Kidney (tissue), 14 donors: ENCODE data around the gene DOK6. TPM values are rescaled to one million over a fixed set of nuclear protein-coding genes. Genes with fewer than 3 reads are reported as not detected.
A peak's percentile ranks its signal among the peaks of the same experiment; 100 is the strongest.

Experiments used
- DNase-seq, 5 donors: peaks; one replicate each; pipeline ENCODE4 v3.0.0-alpha.2; 2013 to 2020
- FAIRE-seq: peaks from 2 replicates; lab custom pipeline; 2012; peaks lifted over from hg19 to GRCh38; lab: Jason Lieb, UNC
- H3K27ac ChIP-seq, 2 donors: one replicate each; pipeline ENCODE4 v1.7.0; 2013; ENCODE audit warnings: low read depth in 2 of 2, low read length in 2 of 2, inconsistent platforms in 1 of 2
- H3K27me3 ChIP-seq: one replicate; pipeline ENCODE4 v1.7.1; 2013; ENCODE audit warnings: low read length, inconsistent platforms; ENCODE audit not compliant: control insufficient read depth, insufficient read depth
- H3K36me3 ChIP-seq, 3 donors: one replicate each; pipeline versions ENCODE4 v1.7.0 to v1.7.1; 2013; ENCODE audit warnings: low read length in 3 of 3, control low read depth in 1 of 3, inconsistent platforms in 1 of 3; ENCODE audit not compliant: insufficient read depth in 3 of 3, control insufficient read depth in 2 of 3
- H3K4me1 ChIP-seq, 3 donors: one replicate each; pipeline versions ENCODE4 v1.7.0 to v1.7.1; 2013; ENCODE audit warnings: low read length in 3 of 3, inconsistent platforms in 1 of 3, low read depth in 1 of 3; ENCODE audit not compliant: control insufficient read depth in 2 of 3, insufficient read depth in 2 of 3
- H3K4me3 ChIP-seq, 3 donors: one replicate each; pipeline versions ENCODE4 v1.7.0 to v1.8.1; 2013; ENCODE audit warnings: low read length in 3 of 3, control low read depth in 1 of 3, inconsistent platforms in 1 of 3
- H3K9ac ChIP-seq, 3 donors: one replicate each; pipeline versions ENCODE4 v1.7.0 to v1.7.1; 2013; ENCODE audit warnings: low read length in 3 of 3, control low read depth in 1 of 3, inconsistent platforms in 1 of 3
- H3K9me3 ChIP-seq, 3 donors: one replicate each; pipeline versions ENCODE4 v1.7.0 to v1.7.1; 2013; ENCODE audit warnings: low read length in 3 of 3, control low read depth in 1 of 3, inconsistent platforms in 1 of 3; ENCODE audit not compliant: control insufficient read depth in 2 of 3, insufficient read depth in 1 of 3
- intact Hi-C: fragments of 100-400 bp; cut with DNase I; formaldehyde crosslinking; loops from one replicate; pipeline ENCODE4 v1.11.1; 2022
- polyA plus RNA-seq: library from polyadenylated mRNA; stranded (reverse); fragments of 350-450 nt; fragmentation: Illumina TruSeq; extraction: RNeasy Lipid Tissue Mini Kit (QIAGEN cat#74804); gene quantifications from one replicate; pipeline ENCODE4 v1.2.3, GENCODE V29; 2014; ENCODE audit warnings: low read depth, low replicate concordance; ENCODE audit not compliant: insufficient read depth
- total RNA-seq: library from RNA; stranded (reverse); fragmentation: NEBNext Ultra II Directional; extraction: Animal tissue kit (Norgen Biotek cat#: 25700); gene quantifications from one replicate; pipeline ENCODE4 v1.2.1, GENCODE V29; 2021
- TF ChIP-seq, protein P1 (sequence below): IDR thresholded peaks from 3 replicates; pipeline ENCODE4 v1.5.1; 2012; ENCODE audit warnings: mild to moderate bottlenecking, moderate library complexity, borderline replicate concordance; ENCODE audit not compliant: insufficient read depth; ENCODE audit errors: extremely low read depth
- donor health status: control.
- donor health status: control.
- donor health status: control.
- donor health status: control.
- donor health status: control.
- donor health status: DM: yes; HTN: yes; CAD: no.
- donor health status: Normal renal cell carcinoma (clear cell type).

The DOK6 gene
- total and polyA plus RNA-seq, 2 donors from 2014 or later = 3.8 to 4.6 TPM

DNA sequence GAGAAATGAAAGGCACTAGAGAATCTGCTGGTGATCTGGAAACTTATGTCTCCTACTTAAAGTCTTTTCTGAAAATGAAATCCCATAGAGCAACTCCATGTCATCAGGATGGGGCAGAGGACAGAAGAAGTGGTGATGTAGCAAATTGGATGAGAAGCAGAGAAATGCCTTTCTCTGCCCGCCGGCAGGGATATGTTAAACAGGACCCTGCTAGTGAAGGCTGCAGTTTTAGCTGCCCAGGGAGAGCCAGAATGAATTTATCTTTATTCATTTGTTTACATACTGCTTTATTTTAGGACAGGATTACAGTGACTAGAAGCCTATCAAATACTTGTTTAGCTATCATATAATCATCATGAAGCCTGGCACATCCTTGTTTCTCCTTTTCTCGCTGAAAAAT lies 247.0 kb downstream of the DOK6 start:
- DNase-seq = no peak
- no peaks in the 10 kb centered on the region for H3K9me3 ChIP-seq
- no peaks in the 10 kb centered on the region for H3K36me3 ChIP-seq
- no peaks in the 10 kb centered on the region for H3K27me3 ChIP-seq
- TF ChIP-seq, protein P1, sequence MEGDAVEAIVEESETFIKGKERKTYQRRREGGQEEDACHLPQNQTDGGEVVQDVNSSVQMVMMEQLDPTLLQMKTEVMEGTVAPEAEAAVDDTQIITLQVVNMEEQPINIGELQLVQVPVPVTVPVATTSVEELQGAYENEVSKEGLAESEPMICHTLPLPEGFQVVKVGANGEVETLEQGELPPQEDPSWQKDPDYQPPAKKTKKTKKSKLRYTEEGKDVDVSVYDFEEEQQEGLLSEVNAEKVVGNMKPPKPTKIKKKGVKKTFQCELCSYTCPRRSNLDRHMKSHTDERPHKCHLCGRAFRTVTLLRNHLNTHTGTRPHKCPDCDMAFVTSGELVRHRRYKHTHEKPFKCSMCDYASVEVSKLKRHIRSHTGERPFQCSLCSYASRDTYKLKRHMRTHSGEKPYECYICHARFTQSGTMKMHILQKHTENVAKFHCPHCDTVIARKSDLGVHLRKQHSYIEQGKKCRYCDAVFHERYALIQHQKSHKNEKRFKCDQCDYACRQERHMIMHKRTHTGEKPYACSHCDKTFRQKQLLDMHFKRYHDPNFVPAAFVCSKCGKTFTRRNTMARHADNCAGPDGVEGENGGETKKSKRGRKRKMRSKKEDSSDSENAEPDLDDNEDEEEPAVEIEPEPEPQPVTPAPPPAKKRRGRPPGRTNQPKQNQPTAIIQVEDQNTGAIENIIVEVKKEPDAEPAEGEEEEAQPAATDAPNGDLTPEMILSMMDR = no peak
- intact Hi-C loops = no loop called here
- H3K4me3 ChIP-seq = no peak overlapping the region
- no peak overlapping the region for H3K9ac ChIP-seq
- H3K4me1 ChIP-seq = no peaks in the 10 kb centered on the region
- no peak for FAIRE-seq
- H3K27ac ChIP-seq = no peak overlapping the region

DNA sequence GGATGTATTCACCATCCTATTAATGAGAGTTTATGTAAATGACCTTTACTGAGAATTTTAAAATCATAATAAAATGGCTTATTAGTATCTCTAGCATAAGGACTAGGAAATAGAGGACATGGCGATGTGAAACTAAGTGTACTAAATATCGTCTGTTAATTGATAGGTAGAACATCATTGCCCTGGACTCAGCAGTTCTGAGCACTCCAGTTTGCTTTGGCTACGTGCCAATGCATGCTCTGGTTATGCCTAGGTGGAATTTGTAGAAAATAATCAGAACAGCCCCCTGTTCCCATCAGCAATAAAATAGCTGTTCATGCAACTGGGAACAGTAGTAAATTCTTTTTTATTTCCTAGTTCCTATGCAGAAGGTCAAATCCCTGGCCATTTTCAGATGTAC lies 247.8 kb downstream of the DOK6 start:
- no peak for FAIRE-seq

DNA sequence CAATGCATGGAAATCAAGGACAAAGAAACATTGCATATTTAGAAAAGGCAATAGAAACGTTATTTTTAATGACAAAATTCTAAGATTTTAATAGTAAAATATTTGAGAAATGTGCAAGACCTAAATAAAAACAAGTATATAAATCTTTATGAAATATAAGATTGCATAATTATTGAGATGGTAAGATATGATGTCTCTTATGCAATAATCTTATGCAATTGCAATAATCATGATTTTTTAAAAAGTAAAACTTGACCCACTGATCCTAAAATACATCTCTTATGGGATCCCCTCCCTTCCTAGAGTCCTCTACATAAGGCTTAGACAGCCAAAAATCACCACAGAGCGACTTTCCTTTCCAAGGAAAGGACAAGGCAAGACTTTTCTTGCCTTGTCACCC lies 249.0 kb downstream of the DOK6 start:
- FAIRE-seq (no peak), DNase-seq (no peak)
- intact Hi-C loops = no loop called here
- Histone ChIP-seq H3K9ac (no peak overlapping the region), H3K9me3 (no peaks in the 10 kb centered on the region), H3K27me3 (no peaks in the 10 kb centered on the region), H3K36me3 (no peaks in the 10 kb centered on the region), H3K4me1 (no peaks in the 10 kb centered on the region), H3K4me3 (no peak overlapping the region), H3K27ac (no peak overlapping the region)
- TF ChIP-seq, protein P1 = no peak

More for the DNA sequence above, 247.8 kb downstream of the DOK6 start:
- H3K27me3 ChIP-seq = no peaks in the 10 kb centered on the region
- no peak overlapping the region for H3K9ac ChIP-seq
- no peaks in the 10 kb centered on the region for H3K36me3 ChIP-seq
- no peak overlapping the region for H3K4me3 ChIP-seq
- H3K27ac ChIP-seq = no peak overlapping the region
- H3K9me3 ChIP-seq = no peaks in the 10 kb centered on the region
- TF ChIP-seq, protein P1 = no peak
- no peaks in the 10 kb centered on the region for H3K4me1 ChIP-seq
- intact Hi-C loops = no loop called here
- peak in 2 of 5 donors; percentile 24 to 48 for DNase-seq

DNA sequence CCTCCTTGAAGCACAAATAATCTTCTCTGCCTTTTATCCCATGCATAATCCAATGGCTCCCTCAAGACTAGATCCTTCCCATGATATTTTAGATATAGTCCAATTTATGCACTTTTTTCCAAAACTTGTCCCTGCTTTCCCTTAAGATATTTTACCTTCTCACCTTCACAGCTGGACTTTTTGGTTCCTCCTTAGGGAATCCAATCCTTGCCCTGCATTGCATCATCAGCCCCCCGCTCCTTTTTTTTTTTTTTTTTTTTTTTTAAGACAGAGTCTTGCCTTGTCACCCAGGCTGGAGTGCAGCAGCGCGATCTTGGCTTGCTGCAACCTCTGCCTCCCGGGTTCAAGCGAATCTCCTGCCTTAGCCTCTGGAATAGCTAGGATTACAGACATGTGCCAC lies 250.6 kb downstream of the DOK6 start:
- TF ChIP-seq, protein P1 = no peak
- Histone ChIP-seq H3K4me3 (no peak overlapping the region), H3K9ac (no peak overlapping the region), H3K27me3 (no peaks in the 10 kb centered on the region), H3K4me1 (no peaks in the 10 kb centered on the region), H3K27ac (no peak overlapping the region), H3K9me3 (no peaks in the 10 kb centered on the region), H3K36me3 (no peaks in the 10 kb centered on the region)
- FAIRE-seq = no peak
- DNase-seq = no peak
- intact Hi-C loops = no loop called here
